A673 (cell line): ENCODE results near the gene ZNF385B.

Experiments used
- CTCF ChIP-seq: fragments of 300-800, 200-600 bp; sonication (generic); conservative IDR thresholded peaks from 2 replicates; pipeline ENCODE4 v1.5.1; 2017; ENCODE audit warnings: low read depth, mild to moderate bottlenecking, antibody characterized with exemption, low read length, moderate library complexity, mixed read lengths
- EZH2 ChIP-seq: fragments of 200-600 bp; sonication (generic); IDR thresholded peaks from 2 replicates; pipeline ENCODE4 v1.6.1; 2017; ENCODE audit warnings: borderline replicate concordance, low read depth, mild to moderate bottlenecking, mixed read lengths, antibody characterized with exemption, low read length; ENCODE audit not compliant: poor library complexity, severe bottlenecking

- TF ChIP-seq CTCF (no peak), EZH2 (no peak)
Measured at GRCh38 chr2:179768765-179769164, 92.6 kb downstream of the ZNF385B start.
